ENCODE data around the gene FNDC3B.

GRCh38 chr3:172302203-172302602 is 262.8 kb downstream of the FNDC3B start:
- TF ChIP-seq KLF10 (tag by site-specific recombination; IDR thresholded peaks at IDR 0.05): no peak
- TF ChIP-seq ZBTB49 (tag by site-specific recombination; IDR thresholded peaks at IDR 0.05; ENCODE audit: low read depth): no peak
- no peak for TF ChIP-seq CTCF (tag by site-specific recombination; IDR thresholded peaks at IDR 0.05)
- TF ChIP-seq ZNF239 (tag by site-specific recombination; IDR thresholded peaks at IDR 0.05): no peak
- no peak for TF ChIP-seq MYNN (tag by site-specific recombination; IDR thresholded peaks at IDR 0.05; ENCODE audit: borderline replicate concordance)
- TF ChIP-seq ZNF121 (tag by site-specific recombination; IDR thresholded peaks at IDR 0.05): no peak
- TF ChIP-seq ZBTB7A (tag by site-specific recombination; IDR thresholded peaks at IDR 0.05; ENCODE audit: low read depth): no peak
- TF ChIP-seq SETDB1 (IDR thresholded peaks at IDR 0.05; ENCODE audit: insufficient read length, low read length): no peak
- TF ChIP-seq ZNF768 (tag by site-specific recombination; IDR thresholded peaks at IDR 0.05): no peak
- no peak for TF ChIP-seq ZNF140 (tag by site-specific recombination; IDR thresholded peaks at IDR 0.05)
- no peak for TF ChIP-seq HOXA7 (CRISPR knock-in tag; IDR thresholded peaks at IDR 0.05; ENCODE audit: borderline replicate concordance)
- no peak for TF ChIP-seq ZFP41 (tag by site-specific recombination; IDR thresholded peaks at IDR 0.05; ENCODE audit: borderline replicate concordance)
- no peak for TF ChIP-seq ZNF580 (tag by site-specific recombination; IDR thresholded peaks at IDR 0.05)
